DND-41 (cell line): ENCODE measurements around the gene FAM3B.
A peak's percentile ranks its signal among the peaks of the same experiment; 100 is the strongest.

Experiments
- ATAC-seq: fragments of 200-7000 bp; cut with Tn5 transposase; 3 replicates; pipeline ENCODE4 v1.9.1; 2021; ENCODE audit warnings: low read depth; ENCODE audit not compliant: insufficient read depth
- DNase-seq: peaks from one replicate; pipeline ENCODE4 v3.0.0-alpha.2; 2020
- H2AFZ ChIP-seq: 2 replicates; pipeline ENCODE4 v1.6.0; 2012; ENCODE audit warnings: low read depth, low read length
- H3K27ac ChIP-seq: 2 replicates; pipeline ENCODE4 v1.5.1; 2012; ENCODE audit warnings: low read length, inconsistent platforms
- H3K27me3 ChIP-seq: fragments of 200-600 bp; sonication (generic); 2 replicates; pipeline ENCODE4 v1.6.0; 2012; ENCODE audit warnings: low read length, mild to moderate bottlenecking, inconsistent platforms; ENCODE audit not compliant: insufficient read depth, poor library complexity
- H3K36me3 ChIP-seq: 2 replicates; pipeline ENCODE4 v1.5.1; 2012; ENCODE audit warnings: low read length, inconsistent platforms; ENCODE audit not compliant: insufficient read depth
- H3K4me1 ChIP-seq: 2 replicates; pipeline ENCODE4 v1.5.1; 2012; ENCODE audit warnings: mild to moderate bottlenecking, low read length; ENCODE audit not compliant: insufficient read depth
- H3K4me2 ChIP-seq: 2 replicates; pipeline ENCODE4 v1.6.0; 2012; ENCODE audit warnings: mild to moderate bottlenecking, moderate library complexity, low read length, inconsistent platforms; ENCODE audit not compliant: insufficient read depth
- H3K4me3 ChIP-seq, 2 experiments: fragments of 200-600 bp in 1 of 2; shearing (Covaris generic) in 1 of 2; 2 replicates each; pipeline ENCODE4 v1.5.1; 2012 to 2016; ENCODE audit warnings: inconsistent platforms in 2 of 2, low read length in 2 of 2, mild to moderate bottlenecking in 2 of 2, low read depth in 1 of 2, moderate library complexity in 1 of 2
- H3K79me2 ChIP-seq: 2 replicates; pipeline ENCODE4 v1.6.0; 2012; ENCODE audit warnings: low read length, inconsistent platforms; ENCODE audit not compliant: insufficient read depth
- H3K9ac ChIP-seq: 2 replicates; pipeline ENCODE4 v1.6.0; 2012; ENCODE audit warnings: low read depth, mild to moderate bottlenecking, inconsistent platforms, low read length, moderate library complexity
- H3K9me3 ChIP-seq: 2 replicates; pipeline ENCODE4 v1.5.1; 2012; ENCODE audit warnings: low read length, moderate library complexity, mild to moderate bottlenecking, inconsistent platforms; ENCODE audit not compliant: insufficient read depth, severe bottlenecking
- H4K20me1 ChIP-seq: 2 replicates; pipeline ENCODE4 v1.6.0; 2012; ENCODE audit warnings: low read length; ENCODE audit not compliant: insufficient read depth
- EZH2 ChIP-seq: IDR thresholded peaks from 3 replicates; pipeline ENCODE4 v1.6.1; 2012; ENCODE audit warnings: borderline replicate concordance, low read depth, mild to moderate bottlenecking, moderate library complexity, low read length, inconsistent platforms; ENCODE audit not compliant: severe bottlenecking
- TF ChIP-seq, protein P1 (sequence below): IDR thresholded peaks from 2 replicates; pipeline ENCODE4 v1.5.1; 2012; ENCODE audit warnings: borderline replicate concordance, low read length, moderate library complexity, mild to moderate bottlenecking; ENCODE audit not compliant: poor library complexity, severe bottlenecking; ENCODE audit errors: extremely low read depth

Gene FAM3B

DNA sequence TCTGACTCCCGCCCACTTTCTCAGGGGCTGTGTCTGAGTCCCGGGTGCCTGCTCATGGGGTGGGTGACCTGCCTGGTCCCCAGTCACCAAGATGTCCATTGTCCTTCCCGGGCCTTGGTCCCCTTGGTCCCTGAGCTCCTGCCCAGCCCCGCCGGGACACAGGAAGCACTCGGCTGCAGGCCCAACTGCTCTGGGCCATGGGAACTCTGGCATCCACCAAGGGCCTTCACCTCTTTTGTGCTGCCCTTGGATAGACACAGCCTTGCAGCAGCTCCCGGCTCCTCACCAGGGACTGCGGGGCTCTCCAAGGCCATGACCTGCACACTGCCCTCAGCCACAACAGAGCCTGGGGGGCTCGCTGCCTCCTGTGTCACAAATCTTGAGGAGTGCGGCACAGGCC lies 87.4 kb downstream of the FAM3B start:
- Histone ChIP-seq H3K4me1 (no peaks in the 10 kb centered on the region), H3K27ac (no peak overlapping the region), H3K9me3 (no peaks in the 10 kb centered on the region), H3K79me2 (no peaks in the 10 kb centered on the region), H3K9ac (no peak overlapping the region), H3K4me2 (no peak overlapping the region), H4K20me1 (no peaks in the 10 kb centered on the region), H3K36me3 (peaks cover 81% of the 10 kb centered on the region), H3K4me3 (no peak overlapping the region), H2AFZ (no peak overlapping the region), H3K27me3 (no peaks in the 10 kb centered on the region)
- no peak for ATAC-seq
- no peak for DNase-seq
- TF ChIP-seq, protein P1, sequence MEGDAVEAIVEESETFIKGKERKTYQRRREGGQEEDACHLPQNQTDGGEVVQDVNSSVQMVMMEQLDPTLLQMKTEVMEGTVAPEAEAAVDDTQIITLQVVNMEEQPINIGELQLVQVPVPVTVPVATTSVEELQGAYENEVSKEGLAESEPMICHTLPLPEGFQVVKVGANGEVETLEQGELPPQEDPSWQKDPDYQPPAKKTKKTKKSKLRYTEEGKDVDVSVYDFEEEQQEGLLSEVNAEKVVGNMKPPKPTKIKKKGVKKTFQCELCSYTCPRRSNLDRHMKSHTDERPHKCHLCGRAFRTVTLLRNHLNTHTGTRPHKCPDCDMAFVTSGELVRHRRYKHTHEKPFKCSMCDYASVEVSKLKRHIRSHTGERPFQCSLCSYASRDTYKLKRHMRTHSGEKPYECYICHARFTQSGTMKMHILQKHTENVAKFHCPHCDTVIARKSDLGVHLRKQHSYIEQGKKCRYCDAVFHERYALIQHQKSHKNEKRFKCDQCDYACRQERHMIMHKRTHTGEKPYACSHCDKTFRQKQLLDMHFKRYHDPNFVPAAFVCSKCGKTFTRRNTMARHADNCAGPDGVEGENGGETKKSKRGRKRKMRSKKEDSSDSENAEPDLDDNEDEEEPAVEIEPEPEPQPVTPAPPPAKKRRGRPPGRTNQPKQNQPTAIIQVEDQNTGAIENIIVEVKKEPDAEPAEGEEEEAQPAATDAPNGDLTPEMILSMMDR = no peak
- TF ChIP-seq EZH2 = no peak

DNA sequence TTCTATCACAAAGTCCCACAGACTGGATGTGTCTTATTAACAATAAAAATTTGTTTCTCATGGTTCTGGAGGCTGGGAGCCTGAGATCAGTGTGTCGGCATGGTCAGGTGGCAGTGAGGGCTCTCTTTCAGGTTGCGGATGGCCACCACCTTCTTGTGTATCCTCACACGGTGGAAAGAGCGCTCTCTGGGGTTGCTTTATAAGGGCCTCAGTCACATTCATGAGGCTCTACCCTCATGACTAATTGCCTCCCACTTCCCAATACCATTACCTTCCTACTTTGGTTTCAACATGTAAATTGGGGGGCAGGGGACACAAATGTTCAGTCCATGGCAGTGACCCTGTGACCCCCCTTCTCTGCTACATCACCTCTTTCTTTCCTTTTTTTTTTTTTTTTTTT lies 88.7 kb downstream of the FAM3B start:
- ATAC-seq = no peak
- Histone ChIP-seq H3K9ac (no peak overlapping the region), H3K27me3 (no peaks in the 10 kb centered on the region), H3K36me3 (peaks cover 84% of the 10 kb centered on the region), H2AFZ (no peak overlapping the region), H3K4me2 (no peak overlapping the region), H4K20me1 (no peaks in the 10 kb centered on the region), H3K79me2 (no peaks in the 10 kb centered on the region), H3K9me3 (no peaks in the 10 kb centered on the region), H3K27ac (no peak overlapping the region), H3K4me1 (no peaks in the 10 kb centered on the region), H3K4me3 (no peak overlapping the region)
- DNase-seq = no peak
- no peak for TF ChIP-seq EZH2
- TF ChIP-seq, protein P1 = no peak

DNA sequence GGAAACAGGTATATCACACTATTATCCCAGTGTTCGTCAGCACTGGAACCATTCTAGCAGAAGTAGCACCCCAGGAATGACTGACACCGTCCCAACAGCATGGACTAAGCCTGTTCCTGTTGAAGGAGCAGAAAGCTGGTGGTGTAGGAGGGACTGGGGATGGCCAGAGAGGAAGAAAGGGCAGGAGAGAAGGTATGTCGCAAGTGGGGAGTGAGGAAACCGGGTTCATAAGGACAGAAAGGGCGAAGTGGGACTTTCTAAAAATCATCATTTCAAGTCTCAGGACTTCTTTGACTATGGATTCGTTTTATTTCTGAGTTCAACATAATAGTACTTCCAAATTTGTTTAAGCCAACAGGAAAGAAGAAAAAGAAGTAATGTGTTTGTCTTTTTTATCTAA lies 89.7 kb downstream of the FAM3B start:
- DNase-seq (no peak), ATAC-seq (no peak)
- no peak overlapping the region for H3K4me2 ChIP-seq

More for the DNA sequence above, 89.7 kb downstream of the FAM3B start:
- Histone ChIP-seq H2AFZ (no peak overlapping the region), H3K4me1 (no peaks in the 10 kb centered on the region), H4K20me1 (no peaks in the 10 kb centered on the region), H3K4me3 (no peak overlapping the region), H3K9me3 (peaks cover 4% of the 10 kb centered on the region), H3K36me3 (peaks cover 86% of the 10 kb centered on the region), H3K9ac (no peak overlapping the region), H3K79me2 (no peaks in the 10 kb centered on the region), H3K27ac (0 out of 2 replicates have a peak overlapping the region, but pooled peaks have one; percentile 41), H3K27me3 (no peaks in the 10 kb centered on the region)
- TF ChIP-seq, protein P1 = no peak
- no peak for TF ChIP-seq EZH2
